ENCODE measurements around the gene MARK2.

Gene MARK2

DNA sequence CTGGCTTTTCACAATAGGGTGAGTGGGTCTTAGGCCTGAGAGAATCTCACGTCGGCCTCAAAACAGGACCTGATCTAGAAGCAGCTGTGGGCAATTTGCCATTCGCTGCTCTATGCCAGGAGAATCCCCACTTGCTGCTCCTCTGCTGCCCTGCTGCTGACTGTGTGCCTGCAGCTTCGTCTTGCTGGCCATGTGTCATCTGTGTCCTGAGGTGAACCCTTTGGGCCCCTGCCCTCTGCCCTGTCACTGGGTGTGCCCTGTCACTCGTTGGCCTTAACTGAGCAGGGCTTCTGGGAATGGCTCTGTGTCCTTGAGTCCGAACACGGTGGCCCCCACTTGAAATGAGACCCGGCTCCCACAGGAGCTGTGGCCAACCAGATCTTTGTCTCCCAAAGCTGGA, 106.1 kb downstream of the MARK2 start:
- DNase-seq = no peak
- Histone ChIP-seq H3K9ac (ENCODE audit: low read length) (no peak overlapping the region), H3K4me1 (ENCODE audit: low read length) (no peaks in the 10 kb centered on the region), H3F3A (ENCODE audit: insufficient read depth, low read length) (peaks cover 5% of the 10 kb centered on the region; the same call in 1 of the 2 replicates), H3K36me3 (replicated peaks; ENCODE audit: insufficient read depth, low read length) (no peaks in the 10 kb centered on the region), H3K4me2 (ENCODE audit: low read depth, low read length) (no peak overlapping the region), H3K9me2 (replicated peaks; ENCODE audit: insufficient read depth, low read length) (no peaks in the 10 kb centered on the region), H3K9me3 (replicated peaks; ENCODE audit: insufficient read depth, low read length) (no peaks in the 10 kb centered on the region), H3K79me2 (ENCODE audit: low read length) (peaks cover 54% of the 10 kb centered on the region), H2AFZ (ENCODE audit: low read length) (no peak overlapping the region), H3K27me3 (replicated peaks; ENCODE audit: insufficient read depth, low read length) (no peaks in the 10 kb centered on the region), H3K4me3 (ENCODE audit: low read length) (no peak overlapping the region), H4K20me1 (ENCODE audit: insufficient read depth, low read length) (no peaks in the 10 kb centered on the region), H3K27ac (ENCODE audit: low read length) (no peak overlapping the region)
- TF ChIP-seq, protein P1, sequence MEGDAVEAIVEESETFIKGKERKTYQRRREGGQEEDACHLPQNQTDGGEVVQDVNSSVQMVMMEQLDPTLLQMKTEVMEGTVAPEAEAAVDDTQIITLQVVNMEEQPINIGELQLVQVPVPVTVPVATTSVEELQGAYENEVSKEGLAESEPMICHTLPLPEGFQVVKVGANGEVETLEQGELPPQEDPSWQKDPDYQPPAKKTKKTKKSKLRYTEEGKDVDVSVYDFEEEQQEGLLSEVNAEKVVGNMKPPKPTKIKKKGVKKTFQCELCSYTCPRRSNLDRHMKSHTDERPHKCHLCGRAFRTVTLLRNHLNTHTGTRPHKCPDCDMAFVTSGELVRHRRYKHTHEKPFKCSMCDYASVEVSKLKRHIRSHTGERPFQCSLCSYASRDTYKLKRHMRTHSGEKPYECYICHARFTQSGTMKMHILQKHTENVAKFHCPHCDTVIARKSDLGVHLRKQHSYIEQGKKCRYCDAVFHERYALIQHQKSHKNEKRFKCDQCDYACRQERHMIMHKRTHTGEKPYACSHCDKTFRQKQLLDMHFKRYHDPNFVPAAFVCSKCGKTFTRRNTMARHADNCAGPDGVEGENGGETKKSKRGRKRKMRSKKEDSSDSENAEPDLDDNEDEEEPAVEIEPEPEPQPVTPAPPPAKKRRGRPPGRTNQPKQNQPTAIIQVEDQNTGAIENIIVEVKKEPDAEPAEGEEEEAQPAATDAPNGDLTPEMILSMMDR (IDR thresholded peaks at IDR 0.05; ENCODE audit: low read length) = no peak
- TF ChIP-seq EZH2 (optimal IDR thresholded peaks at IDR 0.05; ENCODE audit: low read depth, low read length) = no peak
- TF ChIP-seq EZH2phosphoT487 (IDR thresholded peaks at IDR 0.05; ENCODE audit: low read length) = no peak

DNA sequence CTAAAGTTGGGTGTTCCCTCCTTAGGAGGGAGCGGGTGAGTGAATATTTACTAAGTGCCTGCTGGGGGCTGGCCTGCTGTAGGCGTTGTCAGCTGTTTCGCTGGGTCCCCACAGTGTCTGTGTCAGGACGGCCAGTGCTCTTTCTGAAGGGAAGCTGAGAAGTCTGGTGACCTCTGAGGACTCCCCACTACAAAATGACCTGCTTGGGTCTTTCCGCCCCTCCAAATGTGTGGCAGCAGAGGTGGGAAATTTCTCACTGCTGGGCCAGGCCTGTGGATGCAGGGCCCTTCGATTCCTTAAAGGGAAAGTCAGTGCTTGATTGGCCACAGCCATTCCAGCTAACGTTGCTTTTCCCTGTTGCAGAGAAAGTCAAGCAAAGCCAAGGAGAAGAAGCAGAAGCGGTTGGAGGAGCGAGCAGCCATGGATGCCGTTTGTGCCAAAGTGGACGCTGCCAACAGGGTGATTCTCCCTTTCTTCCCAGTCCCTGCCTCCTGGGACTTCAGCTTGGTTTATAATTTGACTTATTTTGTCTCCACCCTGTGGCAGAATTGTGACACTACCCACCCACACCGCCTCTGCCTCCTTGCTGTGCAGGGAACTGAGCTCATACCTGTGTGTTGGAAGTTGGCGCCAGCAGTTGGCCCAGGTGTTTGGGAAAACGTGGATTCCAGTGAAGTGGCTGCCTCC, 106.7 kb downstream of the MARK2 start:
- no peaks in the 10 kb centered on the region for H3K4me1 ChIP-seq (ENCODE audit: low read length)
- peaks cover 1% of the 10 kb centered on the region; the same call in 1 of the 2 replicates for H3F3A ChIP-seq (ENCODE audit: insufficient read depth, low read length)
- peaks cover 48% of the 10 kb centered on the region for H3K79me2 ChIP-seq (ENCODE audit: low read length)
- H3K9me3 ChIP-seq (replicated peaks; ENCODE audit: insufficient read depth, low read length) = no peaks in the 10 kb centered on the region
- no peak overlapping the region for H3K27ac ChIP-seq (ENCODE audit: low read length)
- no peaks in the 10 kb centered on the region for H3K36me3 ChIP-seq (replicated peaks; ENCODE audit: insufficient read depth, low read length)
- TF ChIP-seq EZH2 (optimal IDR thresholded peaks at IDR 0.05; ENCODE audit: low read depth, low read length) = no peak
- TF ChIP-seq, protein P1 (IDR thresholded peaks at IDR 0.05; ENCODE audit: low read length) = peak; percentile 60
- TF ChIP-seq EZH2phosphoT487 (IDR thresholded peaks at IDR 0.05; ENCODE audit: low read length) = no peak
- H3K9ac ChIP-seq (ENCODE audit: low read length) = no peak overlapping the region
- H3K4me3 ChIP-seq (ENCODE audit: low read length) = no peak overlapping the region
- H3K9me2 ChIP-seq (replicated peaks; ENCODE audit: insufficient read depth, low read length) = no peaks in the 10 kb centered on the region
- peak; percentile 44 for DNase-seq
- H2AFZ ChIP-seq (ENCODE audit: low read length) = no peak overlapping the region
- no peaks in the 10 kb centered on the region for H4K20me1 ChIP-seq (ENCODE audit: insufficient read depth, low read length)
- H3K27me3 ChIP-seq (replicated peaks; ENCODE audit: insufficient read depth, low read length) = no peaks in the 10 kb centered on the region
- H3K4me2 ChIP-seq (ENCODE audit: low read depth, low read length) = no peak overlapping the region

DNA sequence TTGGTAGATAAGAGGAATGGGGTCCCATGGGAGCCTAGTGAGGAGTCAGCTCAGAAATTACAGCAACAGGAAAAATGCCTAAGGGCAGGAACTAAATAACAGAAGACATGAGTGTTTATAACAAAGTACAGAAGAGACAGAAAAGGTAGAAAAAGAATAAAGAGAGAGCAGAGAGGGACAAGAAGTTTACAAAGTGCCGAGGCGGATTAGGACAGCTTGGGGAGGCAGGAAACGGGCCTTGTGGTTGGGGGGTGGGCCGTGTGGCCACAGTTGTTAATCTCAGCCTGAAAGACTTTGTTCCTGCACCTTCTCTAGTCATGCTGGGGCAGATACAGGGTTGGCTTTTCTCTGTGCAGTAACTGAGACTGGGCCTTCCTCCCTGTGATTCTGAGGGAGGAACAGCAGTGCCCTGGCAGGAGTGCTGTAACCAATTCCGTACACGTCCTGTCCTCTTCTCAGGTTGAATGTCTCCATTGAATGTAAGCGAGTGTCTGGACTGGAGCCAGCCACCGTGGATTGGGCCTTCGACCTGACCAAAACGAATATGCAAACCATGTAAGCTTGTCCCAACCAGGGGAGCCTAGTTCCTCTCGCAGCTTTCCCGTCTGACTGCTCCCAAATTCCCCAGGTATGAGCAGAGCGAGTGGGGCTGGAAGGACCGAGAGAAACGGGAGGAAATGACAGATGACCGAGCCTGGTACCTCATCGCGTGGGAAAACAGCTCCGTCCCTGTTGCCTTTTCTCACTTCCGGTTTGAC, 113.0 kb downstream of the MARK2 start:
- Histone ChIP-seq H3F3A (ENCODE audit: insufficient read depth, low read length) (no peaks in the 10 kb centered on the region; the same call in 1 of the 2 replicates), H3K4me1 (ENCODE audit: low read length) (no peaks in the 10 kb centered on the region), H2AFZ (ENCODE audit: low read length) (no peak overlapping the region), H3K9ac (ENCODE audit: low read length) (no peak overlapping the region), H3K9me2 (replicated peaks; ENCODE audit: insufficient read depth, low read length) (no peaks in the 10 kb centered on the region), H3K36me3 (replicated peaks; ENCODE audit: insufficient read depth, low read length) (no peaks in the 10 kb centered on the region), H4K20me1 (ENCODE audit: insufficient read depth, low read length) (no peaks in the 10 kb centered on the region), H3K4me3 (ENCODE audit: low read length) (no peak overlapping the region), H3K27me3 (replicated peaks; ENCODE audit: insufficient read depth, low read length) (no peaks in the 10 kb centered on the region), H3K79me2 (ENCODE audit: low read length) (no peaks in the 10 kb centered on the region; the same call in 1 of the 2 replicates), H3K27ac (ENCODE audit: low read length) (no peak overlapping the region), H3K9me3 (replicated peaks; ENCODE audit: insufficient read depth, low read length) (no peaks in the 10 kb centered on the region), H3K4me2 (ENCODE audit: low read depth, low read length) (no peak overlapping the region)
- DNase-seq = no peak
- no peak for TF ChIP-seq EZH2phosphoT487 (IDR thresholded peaks at IDR 0.05; ENCODE audit: low read length)
- TF ChIP-seq EZH2 (optimal IDR thresholded peaks at IDR 0.05; ENCODE audit: low read depth, low read length) = no peak
- TF ChIP-seq, protein P1 (IDR thresholded peaks at IDR 0.05; ENCODE audit: low read length) = no peak
